OCI-LY7 (cell line): ENCODE data around the gene PRSS50. TPM values are rescaled to one million over a fixed set of nuclear protein-coding genes. Genes with fewer than 3 reads are reported as not detected.

Experiments
- BruUV-seq: library from RNA; stranded (reverse); fragments of 400-500 nt; replicated peaks from 2 replicates; lab custom pipeline; 2021; lab: Mats Ljungman, UMichigan
- CTCF ChIA-PET: fragments of 300-600 bp; sonication (Branson Sonifier 250); formaldehyde crosslinking; loops from one replicate; lab custom pipeline; 2022; ENCODE audit warnings: antibody characterized with exemption; ENCODE audit not compliant: unreplicated experiment; lab: Charles Lee
- POLR2A ChIA-PET: fragments of 300-600 bp; sonication (Branson Sonifier 250); formaldehyde crosslinking; loops from one replicate; lab custom pipeline; 2022; ENCODE audit warnings: antibody characterized with exemption; lab: Charles Lee
- DNase-seq: peaks from one replicate; pipeline ENCODE4 v3.0.0-alpha.2; 2015; ENCODE audit warnings: low spot score
- H2AFZ ChIP-seq: fragments of 200-600 bp; sonication (generic), shearing (Covaris generic); 2 replicates; pipeline ENCODE4 v1.6.1; 2014; ENCODE audit warnings: mild to moderate bottlenecking, antibody characterized with exemption, low read length, moderate library complexity
- H3K27ac ChIP-seq: fragments of 200-600 bp; sonication (generic); 2 replicates; pipeline ENCODE4 v1.5.1; 2014; ENCODE audit warnings: mixed run types, low read depth, mild to moderate bottlenecking, moderate library complexity, low read length, inconsistent platforms; ENCODE audit not compliant: poor library complexity, severe bottlenecking
- H3K36me3 ChIP-seq: fragments of 200-600 bp; sonication (generic); 2 replicates; pipeline ENCODE4 v1.6.1; 2014; ENCODE audit warnings: mild to moderate bottlenecking, antibody characterized with exemption, low read length, moderate library complexity, mixed read lengths; ENCODE audit not compliant: insufficient read depth
- H3K4me1 ChIP-seq: fragments of 200-600 bp; sonication (generic); 2 replicates; pipeline ENCODE4 v1.5.1; 2014; ENCODE audit warnings: mild to moderate bottlenecking, low read length; ENCODE audit not compliant: insufficient read depth, poor library complexity, severe bottlenecking
- H3K4me2 ChIP-seq: fragments of 200-600 bp; sonication (generic); 2 replicates; pipeline ENCODE4 v1.6.1; 2014; ENCODE audit warnings: mild to moderate bottlenecking, low read length
- H3K4me3 ChIP-seq: fragments of 200-600 bp; sonication (generic); 2 replicates; pipeline ENCODE4 v1.5.1; 2014; ENCODE audit warnings: mild to moderate bottlenecking, low read depth, low read length; ENCODE audit not compliant: poor library complexity, severe bottlenecking
- H3K79me2 ChIP-seq: fragments of 200-600 bp; sonication (generic); 2 replicates; pipeline ENCODE4 v1.6.1; 2016; ENCODE audit warnings: low read depth, mild to moderate bottlenecking, low read length, moderate library complexity, mixed read lengths; ENCODE audit not compliant: insufficient read depth
- H3K9me2 ChIP-seq: fragments of 200-600 bp; sonication (generic); 2 replicates; pipeline ENCODE4 v1.6.1; 2016; ENCODE audit warnings: mild to moderate bottlenecking, low read length, mixed read lengths; ENCODE audit not compliant: insufficient read depth
- H3K9me3 ChIP-seq: fragments of 200-600 bp; sonication (generic); 2 replicates; pipeline ENCODE4 v1.6.1; 2014; ENCODE audit warnings: mild to moderate bottlenecking, mixed run types, low read length, mixed read lengths
- H4K20me1 ChIP-seq: fragments of 200-600 bp; sonication (generic); 2 replicates; pipeline ENCODE4 v1.6.1; 2014; ENCODE audit warnings: mild to moderate bottlenecking, antibody characterized with exemption, low read length, moderate library complexity, mixed read lengths; ENCODE audit not compliant: insufficient read depth
- CTCF ChIP-seq: fragments of 200-600 bp; sonication (generic); conservative IDR thresholded peaks from 2 replicates; pipeline ENCODE4 v1.5.1; 2014; ENCODE audit warnings: mild to moderate bottlenecking, antibody characterized with exemption, low read length, moderate library complexity, mixed read lengths
- EZH2phosphoT487 ChIP-seq: fragments of 200-600 bp; sonication (generic); IDR thresholded peaks from 2 replicates; pipeline ENCODE4 v1.6.1; 2018; ENCODE audit warnings: low read depth, borderline replicate concordance, mild to moderate bottlenecking, mixed run types, antibody characterized with exemption, low read length, moderate library complexity, mixed read lengths
- intact Hi-C: fragments of 100-400 bp; cut with micrococcal nuclease; formaldehyde crosslinking; loops from one replicate; pipeline ENCODE4 v1.10.0; 2022; ENCODE audit not compliant: unreplicated experiment
- total RNA-seq, 2 experiments: library from RNA; depleted of rRNA in 1 of 2; stranded (reverse); fragments of >200 nt in 1 of 2; shearing (Covaris generic) in 1 of 2; gene quantifications; 2 replicates each; pipeline ENCODE4 v1.2.3, GENCODE V29; 2014 to 2022

The PRSS50 gene
- total RNA-seq, 2 experiments from 2014 or later, result not detected

- Histone ChIP-seq H3K9me2 (no peaks in the 10 kb centered on the region), H3K27ac (no peak overlapping the region), H3K4me1 (no peaks in the 10 kb centered on the region), H3K79me2 (no peaks in the 10 kb centered on the region), H4K20me1 (no peaks in the 10 kb centered on the region), H3K4me2 (no peak overlapping the region), H3K4me3 (no peak overlapping the region), H3K36me3 (no peaks in the 10 kb centered on the region), H3K9me3 (no peaks in the 10 kb centered on the region), H2AFZ (no peak overlapping the region)
- CTCF ChIA-PET, result no interaction called here
- BruUV-seq, result no TSS peak
- TF ChIP-seq EZH2phosphoT487, result no peak
- no peak for TF ChIP-seq CTCF
- POLR2A ChIA-PET, result no interaction called here
- DNase-seq, result no peak
- intact Hi-C loops, result no loop called here
Observed at GRCh38 chr3:46673151-46674030, 44.3 kb downstream of the PRSS50 start.

- Histone ChIP-seq H3K79me2 (no peaks in the 10 kb centered on the region), H3K9me2 (no peaks in the 10 kb centered on the region), H3K4me1 (no peaks in the 10 kb centered on the region), H3K27ac (no peak overlapping the region), H3K4me3 (no peak overlapping the region), H3K4me2 (no peak overlapping the region), H2AFZ (no peak overlapping the region), H4K20me1 (no peaks in the 10 kb centered on the region), H3K9me3 (no peaks in the 10 kb centered on the region), H3K36me3 (no peaks in the 10 kb centered on the region)
- BruUV-seq, result no TSS peak
- DNase-seq, result no peak
- POLR2A ChIA-PET, result no interaction called here
- intact Hi-C loops, result no loop called here
- TF ChIP-seq EZH2phosphoT487 (no peak), CTCF (no peak)
- CTCF ChIA-PET, result no interaction called here
Observed at GRCh38 chr3:46672349-46672695, 45.3 kb downstream of the PRSS50 start.

GRCh38 chr3:46671541-46672348 lies 45.9 kb downstream of the PRSS50 start:
- Histone ChIP-seq H3K9me3 (no peaks in the 10 kb centered on the region), H3K4me3 (no peak overlapping the region), H3K36me3 (no peaks in the 10 kb centered on the region), H3K79me2 (no peaks in the 10 kb centered on the region), H3K4me2 (no peak overlapping the region), H3K27ac (no peak overlapping the region), H2AFZ (no peak overlapping the region), H3K9me2 (no peaks in the 10 kb centered on the region), H4K20me1 (no peaks in the 10 kb centered on the region), H3K4me1 (no peaks in the 10 kb centered on the region)
- DNase-seq, result no peak
- no TSS peak for BruUV-seq
- CTCF ChIA-PET, result no interaction called here
- POLR2A ChIA-PET, result no interaction called here
- TF ChIP-seq CTCF (no peak), EZH2phosphoT487 (no peak)
- intact Hi-C loops, result no loop called here
